ENCODE results near the gene FHOD3. TPM values are rescaled to one million over a fixed set of nuclear protein-coding genes. Genes with fewer than 3 reads are reported as not detected.

The FHOD3 gene
- total RNA-seq, 1 donor from 2014 or later, result 2.5 TPM

DNA sequence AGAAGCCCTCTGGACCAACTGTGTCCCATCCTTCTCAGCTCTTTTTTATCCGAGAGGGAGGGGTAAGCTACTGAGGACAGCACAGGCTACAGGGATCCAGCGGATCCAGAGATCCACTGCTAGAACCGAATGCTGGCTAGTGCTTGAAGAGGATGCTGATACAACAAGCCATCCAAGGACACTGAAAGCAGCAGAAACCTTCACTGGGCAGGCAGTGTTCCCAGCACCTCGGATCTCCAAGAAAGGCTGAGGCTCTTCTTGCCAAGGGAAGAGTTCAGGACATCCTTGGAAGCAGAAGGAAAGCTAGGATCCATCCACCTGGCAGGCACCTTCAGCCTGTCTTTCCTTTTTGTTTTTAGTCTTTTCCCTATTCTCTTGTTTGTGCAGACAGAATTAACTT is 13.2 kb upstream of the FHOD3 start:
- intact Hi-C loops (cut with DNase I), result loop anchor here (5.0 to 10.0 kb wide), 2 partner anchors 187 to 269 kb away; no protein-coding TSS in a partner anchor
- ATAC-seq (no peak), DNase-seq (no peak)
- Histone ChIP-seq H3K27ac (no peak overlapping the region), H3K4me1 (no peaks in the 10 kb centered on the region), H3K4me3 (no peak overlapping the region), H3K9me3 (no peaks in the 10 kb centered on the region), H3K36me3 (no peaks in the 10 kb centered on the region), H3K27me3 (ENCODE audit: low read depth) (peaks cover 4% of the 10 kb centered on the region)
- TF ChIP-seq, protein P1, sequence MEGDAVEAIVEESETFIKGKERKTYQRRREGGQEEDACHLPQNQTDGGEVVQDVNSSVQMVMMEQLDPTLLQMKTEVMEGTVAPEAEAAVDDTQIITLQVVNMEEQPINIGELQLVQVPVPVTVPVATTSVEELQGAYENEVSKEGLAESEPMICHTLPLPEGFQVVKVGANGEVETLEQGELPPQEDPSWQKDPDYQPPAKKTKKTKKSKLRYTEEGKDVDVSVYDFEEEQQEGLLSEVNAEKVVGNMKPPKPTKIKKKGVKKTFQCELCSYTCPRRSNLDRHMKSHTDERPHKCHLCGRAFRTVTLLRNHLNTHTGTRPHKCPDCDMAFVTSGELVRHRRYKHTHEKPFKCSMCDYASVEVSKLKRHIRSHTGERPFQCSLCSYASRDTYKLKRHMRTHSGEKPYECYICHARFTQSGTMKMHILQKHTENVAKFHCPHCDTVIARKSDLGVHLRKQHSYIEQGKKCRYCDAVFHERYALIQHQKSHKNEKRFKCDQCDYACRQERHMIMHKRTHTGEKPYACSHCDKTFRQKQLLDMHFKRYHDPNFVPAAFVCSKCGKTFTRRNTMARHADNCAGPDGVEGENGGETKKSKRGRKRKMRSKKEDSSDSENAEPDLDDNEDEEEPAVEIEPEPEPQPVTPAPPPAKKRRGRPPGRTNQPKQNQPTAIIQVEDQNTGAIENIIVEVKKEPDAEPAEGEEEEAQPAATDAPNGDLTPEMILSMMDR (IDR thresholded peaks at IDR 0.05), result no peak

DNA sequence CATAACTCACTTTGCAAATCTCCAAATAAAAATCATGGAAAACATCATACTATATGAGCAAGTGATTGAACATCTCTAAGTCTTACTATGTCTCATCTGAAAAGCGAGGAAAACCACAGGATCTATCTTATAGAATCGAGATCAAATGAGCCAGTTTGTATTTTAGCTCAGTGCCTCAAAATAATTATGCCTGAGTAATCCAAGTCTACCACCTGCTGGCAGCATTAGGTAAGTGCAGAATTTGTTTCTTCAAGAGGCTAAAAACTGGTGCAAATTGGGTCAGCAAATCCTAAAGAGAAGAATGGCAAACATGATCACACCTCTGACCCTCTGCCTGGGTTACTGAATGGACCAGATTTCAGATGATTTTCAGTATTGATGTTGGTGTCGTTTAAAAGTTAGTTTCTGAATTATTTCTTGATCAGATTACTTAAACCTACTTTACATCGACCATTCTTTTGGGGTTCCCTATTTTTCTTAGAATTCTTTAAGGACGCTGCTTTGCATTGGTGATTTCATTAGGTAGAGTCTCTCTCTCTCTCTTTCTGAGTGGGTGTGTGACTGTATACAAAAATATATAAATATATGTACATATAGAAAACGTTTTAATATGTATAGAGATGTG is 12.7 kb upstream of the FHOD3 start:
- Histone ChIP-seq H3K9me3 (no peaks in the 10 kb centered on the region), H3K36me3 (no peaks in the 10 kb centered on the region), H3K27ac (no peak overlapping the region), H3K4me3 (no peak overlapping the region), H3K4me1 (no peaks in the 10 kb centered on the region), H3K27me3 (ENCODE audit: low read depth) (peaks cover 4% of the 10 kb centered on the region)
- intact Hi-C loops (cut with DNase I), result loop anchor here (5.0 to 10.0 kb wide), 2 partner anchors 187 to 270 kb away; no protein-coding TSS in a partner anchor
- no peak for DNase-seq
- ATAC-seq, result peak; percentile 53 to 76
- TF ChIP-seq, protein P1 (IDR thresholded peaks at IDR 0.05), result peak; percentile 85

DNA sequence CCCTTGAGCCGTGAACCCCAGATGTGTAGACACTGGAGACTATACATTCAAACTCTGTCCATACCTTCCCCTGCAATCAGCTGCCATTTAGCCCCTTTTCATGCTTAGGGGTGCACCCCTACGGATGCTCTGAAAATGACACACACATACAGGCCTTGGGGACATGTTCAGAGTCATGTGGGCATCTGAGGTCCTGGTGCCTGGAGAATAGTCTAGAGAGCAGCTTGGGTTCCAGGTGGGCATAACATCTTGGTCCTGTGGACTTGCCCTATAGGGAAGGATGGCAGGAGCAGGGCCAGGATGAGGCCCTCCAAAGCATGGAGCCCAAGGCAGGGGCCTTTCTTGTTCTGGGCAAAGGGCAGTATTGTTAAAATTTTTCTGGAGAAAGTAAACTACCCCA is 9.9 kb upstream of the FHOD3 start:
- no peak for ATAC-seq
- TF ChIP-seq, protein P1 (IDR thresholded peaks at IDR 0.05), result no peak

DNA sequence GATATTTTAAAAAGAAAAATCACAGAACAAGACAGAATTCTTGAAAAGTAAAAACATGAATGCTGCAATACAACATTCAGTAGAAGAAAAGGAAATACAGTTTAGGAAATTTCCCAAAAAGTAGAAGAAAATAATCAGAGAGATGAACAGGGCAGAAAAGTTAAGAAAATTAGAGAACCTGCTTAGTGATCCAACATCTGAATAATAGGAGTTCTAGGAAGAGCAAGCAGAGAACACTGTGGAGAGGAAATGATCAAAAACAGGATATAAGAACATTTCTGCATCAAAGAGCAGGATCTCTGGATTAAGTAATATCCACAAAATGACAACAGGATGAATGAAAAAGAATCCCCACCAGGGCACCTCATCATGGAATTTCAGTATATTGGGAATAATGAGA is 8.8 kb upstream of the FHOD3 start:
- Histone ChIP-seq H3K4me1 (no peaks in the 10 kb centered on the region), H3K27me3 (ENCODE audit: low read depth) (peaks cover 4% of the 10 kb centered on the region), H3K27ac (no peak overlapping the region), H3K36me3 (no peaks in the 10 kb centered on the region), H3K9me3 (no peaks in the 10 kb centered on the region), H3K4me3 (no peak overlapping the region)
- ATAC-seq (no peak), DNase-seq (no peak)
- TF ChIP-seq, protein P1 (IDR thresholded peaks at IDR 0.05), result no peak
- intact Hi-C loops (cut with DNase I), result loop anchor here (10.0 kb wide), 1 partner anchor 274 kb away; no protein-coding TSS in a partner anchor

More for the DNA sequence above, 9.9 kb upstream of the FHOD3 start:
- Histone ChIP-seq H3K9me3 (no peaks in the 10 kb centered on the region), H3K4me3 (no peak overlapping the region), H3K4me1 (no peaks in the 10 kb centered on the region), H3K27me3 (ENCODE audit: low read depth) (peaks cover 4% of the 10 kb centered on the region), H3K27ac (no peak overlapping the region), H3K36me3 (no peaks in the 10 kb centered on the region)
- DNase-seq, result no peak
- intact Hi-C loops (cut with DNase I), result loop anchor here (10.0 kb wide), 1 partner anchor 273 kb away; no protein-coding TSS in a partner anchor

DNA sequence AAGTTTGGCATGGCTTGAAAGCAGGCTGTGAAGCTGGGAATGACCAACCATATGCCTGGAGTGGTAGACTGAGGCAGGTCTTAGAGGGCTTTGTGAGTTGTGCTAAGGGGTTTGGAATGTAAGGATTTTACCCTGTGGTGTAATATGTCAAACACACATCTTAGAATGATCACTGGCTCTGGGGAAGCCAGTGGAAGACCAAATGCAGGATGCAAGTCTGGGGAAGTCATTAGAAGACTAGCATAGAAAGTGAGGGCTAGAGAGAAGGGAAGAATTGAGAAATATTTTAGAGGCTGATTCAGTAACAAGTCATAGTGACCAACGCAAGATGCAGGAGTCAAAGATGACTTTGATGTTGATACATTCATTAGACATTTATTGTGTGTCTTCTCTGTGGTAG is 3.5 kb upstream of the FHOD3 start:
- Histone ChIP-seq H3K9me3 (no peaks in the 10 kb centered on the region), H3K27me3 (ENCODE audit: low read depth) (peaks cover 35% of the 10 kb centered on the region), H3K27ac (no peak overlapping the region), H3K4me1 (peaks cover 20% of the 10 kb centered on the region), H3K4me3 (no peak overlapping the region), H3K36me3 (no peaks in the 10 kb centered on the region)
- intact Hi-C loops (cut with DNase I), result no loop called here
- DNase-seq (no peak), ATAC-seq (no peak)
- TF ChIP-seq, protein P1 (IDR thresholded peaks at IDR 0.05), result no peak

Measured in lower lobe of right lung (tissue), 2 donors.